ENCODE data around the gene AGAP1.

Gene AGAP1

GRCh38 chr2:235713189-235713588 lies 219.3 kb downstream of the AGAP1 start:
- no peak for ATAC-seq
- no peak for DNase-seq

GRCh38 chr2:235715601-235716000 lies 221.8 kb downstream of the AGAP1 start:
- no peak for ATAC-seq

GRCh38 chr2:235716875-235717496 lies 223.1 kb downstream of the AGAP1 start:
- no peak for ATAC-seq

More at GRCh38 chr2:235715601-235716000, 221.8 kb downstream of the AGAP1 start:
- DNase-seq = no peak

GRCh38 chr2:235719146-235719942 lies 225.5 kb downstream of the AGAP1 start:
- no peak for DNase-seq
- no peak for ATAC-seq

More at GRCh38 chr2:235716875-235717496, 223.1 kb downstream of the AGAP1 start:
- DNase-seq = no peak

- DNase-seq = no peak
- ATAC-seq = no peak
Measured at GRCh38 chr2:235721625-235722024, 227.8 kb downstream of the AGAP1 start.

- no peak for DNase-seq
- ATAC-seq = no peak
Measured at GRCh38 chr2:235722869-235723268, 229.0 kb downstream of the AGAP1 start.

- DNase-seq (no peak), ATAC-seq (no peak)
Measured at GRCh38 chr2:235723371-235723770, 229.5 kb downstream of the AGAP1 start.

GRCh38 chr2:235723811-235724465 lies 230.1 kb downstream of the AGAP1 start:
- DNase-seq (no peak), ATAC-seq (no peak)

- ATAC-seq = no peak
- no peak for DNase-seq
Measured at GRCh38 chr2:235725016-235725489, 231.2 kb downstream of the AGAP1 start.

GRCh38 chr2:235725841-235726240 lies 232.0 kb downstream of the AGAP1 start:
- ATAC-seq (no peak), DNase-seq (no peak)

GRCh38 chr2:235726554-235726953 lies 232.7 kb downstream of the AGAP1 start:
- DNase-seq (no peak), ATAC-seq (no peak)

- DNase-seq (no peak), ATAC-seq (no peak)
Measured at GRCh38 chr2:235727174-235727573, 233.3 kb downstream of the AGAP1 start.

GRCh38 chr2:235727891-235728799 lies 234.3 kb downstream of the AGAP1 start:
- ATAC-seq (no peak), DNase-seq (no peak)

- DNase-seq (no peak), ATAC-seq (no peak)
Measured at GRCh38 chr2:235728800-235729556, 235.1 kb downstream of the AGAP1 start.

GRCh38 chr2:235729557-235729947 lies 235.7 kb downstream of the AGAP1 start:
- DNase-seq (no peak), ATAC-seq (no peak)

- DNase-seq (no peak), ATAC-seq (no peak)
Measured at GRCh38 chr2:235730115-235730514, 236.3 kb downstream of the AGAP1 start.

GRCh38 chr2:235733761-235734160 lies 239.9 kb downstream of the AGAP1 start:
- no peak for DNase-seq
- no peak for ATAC-seq

GRCh38 chr2:235734168-235734567 lies 240.3 kb downstream of the AGAP1 start:
- no peak for DNase-seq
- ATAC-seq = no peak

GRCh38 chr2:235734688-235735231 lies 240.9 kb downstream of the AGAP1 start:
- DNase-seq (no peak), ATAC-seq (no peak)

GRCh38 chr2:235737396-235737795 lies 243.6 kb downstream of the AGAP1 start:
- ATAC-seq (no peak), DNase-seq (no peak)

GRCh38 chr2:235737840-235738239 lies 244.0 kb downstream of the AGAP1 start:
- no peak for DNase-seq
- no peak for ATAC-seq
